Effector memory CD4-positive, alpha-beta T cell (primary cell): Measurements from ENCODE around the gene TYW3.
"Not testable (repeated sequence)": the region's sequence is repeated elsewhere in the genome, so short reads cannot be mapped to it uniquely, and the experiment has no call there.

Experiments
- DNase-seq, 3 donors: peaks; one replicate each; pipeline ENCODE4 v3.0.0-alpha.2; 2020
- H3K27ac ChIP-seq: 2 replicates; pipeline ENCODE4 v1.7.0; 2013; ENCODE audit warnings: mild to moderate bottlenecking, low read length, moderate library complexity; ENCODE audit not compliant: insufficient read depth, poor library complexity, severe bottlenecking
- H3K27me3 ChIP-seq: replicated peaks from 2 replicates; pipeline ENCODE4 v1.7.0; 2013; ENCODE audit warnings: mild to moderate bottlenecking, low read length; ENCODE audit not compliant: insufficient read depth, control insufficient read depth, poor library complexity, severe bottlenecking
- H3K36me3 ChIP-seq: 2 replicates; pipeline ENCODE4 v1.7.0; 2013; ENCODE audit warnings: mild to moderate bottlenecking, low read length, moderate library complexity; ENCODE audit not compliant: control insufficient read depth, insufficient read depth
- H3K4me1 ChIP-seq: 2 replicates; pipeline ENCODE4 v1.7.0; 2013; ENCODE audit warnings: low read length, mild to moderate bottlenecking; ENCODE audit not compliant: control insufficient read depth, insufficient read depth, poor library complexity, severe bottlenecking
- H3K4me3 ChIP-seq: 2 replicates; pipeline ENCODE4 v1.7.0; 2013; ENCODE audit warnings: low read length, low read depth, mild to moderate bottlenecking; ENCODE audit not compliant: insufficient read depth, poor library complexity, severe bottlenecking
- H3K9me3 ChIP-seq: 2 replicates; pipeline ENCODE4 v1.7.0; 2013; ENCODE audit warnings: mild to moderate bottlenecking, low read length, moderate library complexity; ENCODE audit not compliant: control insufficient read depth

The TYW3 gene

GRCh38 chr1:74729741-74730478 lies 3.0 kb upstream of the TYW3 start:
- no peak for DNase-seq
- H3K9me3 ChIP-seq, result no peaks in the 10 kb centered on the region
- no peak overlapping the region for H3K27ac ChIP-seq
- H3K4me1 ChIP-seq, result peaks cover 3% of the 10 kb centered on the region
- H3K4me3 ChIP-seq, result no peak overlapping the region
- no peaks in the 10 kb centered on the region for H3K27me3 ChIP-seq
- H3K36me3 ChIP-seq, result no peaks in the 10 kb centered on the region

GRCh38 chr1:74731399-74732052 lies 1.4 kb upstream of the TYW3 start:
- H3K4me3 ChIP-seq, result no peak overlapping the region
- H3K4me1 ChIP-seq, result peaks cover 3% of the 10 kb centered on the region
- no peaks in the 10 kb centered on the region for H3K27me3 ChIP-seq
- H3K9me3 ChIP-seq, result no peaks in the 10 kb centered on the region
- H3K27ac ChIP-seq, result no peak overlapping the region
- peaks cover under 1% of the 10 kb centered on the region for H3K36me3 ChIP-seq
- no peak for DNase-seq

- peak overlapping the region; percentile 71 for H3K27ac ChIP-seq
- not testable (repeated sequence) for H3K27me3 ChIP-seq, H3K4me1 ChIP-seq, H3K36me3 ChIP-seq, H3K9me3 ChIP-seq
- DNase-seq, result peak in 1 of 3 donors; percentile 5
- peak overlapping the region; percentile 74 for H3K4me3 ChIP-seq
Measured at GRCh38 chr1:74732071-74732946, 643 bp upstream of the TYW3 start.

- peak in 2 of 3 donors; percentile 8 to 27 for DNase-seq
- Histone ChIP-seq H3K4me1 (peaks cover 3% of the 10 kb centered on the region), H3K9me3 (no peaks in the 10 kb centered on the region), H3K27ac (peak overlapping the region; percentile 71), H3K36me3 (peaks cover 16% of the 10 kb centered on the region), H3K4me3 (peak overlapping the region; percentile 74), H3K27me3 (no peaks in the 10 kb centered on the region)
Measured at GRCh38 chr1:74733604-74734484, 892 bp downstream of the TYW3 start.

- Histone ChIP-seq H3K27ac (no peak overlapping the region), H3K36me3 (peaks cover 22% of the 10 kb centered on the region), H3K4me3 (no peak overlapping the region), H3K9me3 (no peaks in the 10 kb centered on the region), H3K27me3 (no peaks in the 10 kb centered on the region), H3K4me1 (peaks cover 3% of the 10 kb centered on the region)
- DNase-seq, result no peak
Measured at GRCh38 chr1:74737333-74737732, 4.4 kb downstream of the TYW3 start.

GRCh38 chr1:74740307-74740980 lies 7.5 kb downstream of the TYW3 start:
- not testable (repeated sequence) for H3K9me3 ChIP-seq, DNase-seq, H3K4me3 ChIP-seq, H3K4me1 ChIP-seq, H3K27me3 ChIP-seq, H3K27ac ChIP-seq
- H3K36me3 ChIP-seq, result peaks cover 38% of the 10 kb centered on the region

GRCh38 chr1:74745247-74745646 lies 12.3 kb downstream of the TYW3 start:
- H3K36me3 ChIP-seq, result peaks cover 25% of the 10 kb centered on the region
- H3K4me1 ChIP-seq, DNase-seq, H3K9me3 ChIP-seq, H3K4me3 ChIP-seq, H3K27me3 ChIP-seq, H3K27ac ChIP-seq: not testable (repeated sequence)

GRCh38 chr1:74748960-74749359 lies 16.0 kb downstream of the TYW3 start:
- DNase-seq, result no peak
- H3K4me1 ChIP-seq, result no peaks in the 10 kb centered on the region
- H3K9me3 ChIP-seq, result no peaks in the 10 kb centered on the region
- H3K4me3 ChIP-seq, result no peak overlapping the region
- H3K27me3 ChIP-seq, result no peaks in the 10 kb centered on the region
- H3K27ac ChIP-seq, result no peak overlapping the region
- H3K36me3 ChIP-seq, result peaks cover 47% of the 10 kb centered on the region

- DNase-seq, result no peak
- peaks cover 64% of the 10 kb centered on the region for H3K36me3 ChIP-seq
Measured at GRCh38 chr1:74753104-74753503, 20.2 kb downstream of the TYW3 start.

More at GRCh38 chr1:74753104-74753503, 20.2 kb downstream of the TYW3 start:
- Histone ChIP-seq H3K27me3 (no peaks in the 10 kb centered on the region), H3K4me3 (no peak overlapping the region), H3K27ac (no peak overlapping the region), H3K4me1 (no peaks in the 10 kb centered on the region), H3K9me3 (no peaks in the 10 kb centered on the region)
